ENCODE data around the gene ARF6. TPM values are rescaled to one million over a fixed set of nuclear protein-coding genes. Genes with fewer than 3 reads are reported as not detected.

ARF6 gene
- total RNA-seq = 100 to 1,000 TPM; 175 to 179 TPM

DNA sequence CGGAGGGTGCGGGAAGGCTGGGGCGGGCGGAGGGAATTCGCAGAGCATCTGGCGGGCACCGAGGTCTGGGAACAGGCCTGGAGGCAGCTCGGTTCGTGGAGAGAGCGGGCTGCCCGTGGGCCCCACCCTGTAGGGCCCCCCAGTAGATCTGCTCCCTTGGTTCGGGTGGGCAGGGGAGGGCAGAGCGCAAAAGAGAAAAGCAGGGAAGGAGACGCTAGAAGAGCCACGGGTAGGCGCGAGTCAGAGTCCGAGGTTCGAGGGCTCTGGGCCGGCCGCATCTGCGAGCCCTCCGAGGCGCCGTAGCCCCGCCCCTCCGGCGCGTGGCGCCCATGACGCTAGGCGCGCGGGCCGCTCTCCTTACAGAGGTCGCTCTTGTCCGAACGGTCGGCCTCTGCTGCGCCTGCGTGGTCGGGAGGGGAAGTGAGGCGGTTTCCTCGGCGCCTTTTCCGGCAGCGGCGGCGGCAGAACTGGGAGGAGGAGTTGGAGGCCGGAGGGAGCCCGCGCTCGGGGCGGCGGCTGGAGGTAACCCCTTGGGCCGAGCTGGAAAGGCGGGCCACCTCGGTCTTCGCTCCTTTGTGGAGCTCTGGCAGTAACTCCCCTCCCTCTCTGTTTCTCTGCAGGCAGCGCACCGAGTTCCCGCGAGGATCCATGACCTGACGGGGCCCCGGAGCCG, at the start of gene ARF6:
Gene ARF6, plus strand, starts transcription at position 447 of the 673 bp plus-strand sequence. CDS start 655 bp downstream, outside the sequence.

DNA sequence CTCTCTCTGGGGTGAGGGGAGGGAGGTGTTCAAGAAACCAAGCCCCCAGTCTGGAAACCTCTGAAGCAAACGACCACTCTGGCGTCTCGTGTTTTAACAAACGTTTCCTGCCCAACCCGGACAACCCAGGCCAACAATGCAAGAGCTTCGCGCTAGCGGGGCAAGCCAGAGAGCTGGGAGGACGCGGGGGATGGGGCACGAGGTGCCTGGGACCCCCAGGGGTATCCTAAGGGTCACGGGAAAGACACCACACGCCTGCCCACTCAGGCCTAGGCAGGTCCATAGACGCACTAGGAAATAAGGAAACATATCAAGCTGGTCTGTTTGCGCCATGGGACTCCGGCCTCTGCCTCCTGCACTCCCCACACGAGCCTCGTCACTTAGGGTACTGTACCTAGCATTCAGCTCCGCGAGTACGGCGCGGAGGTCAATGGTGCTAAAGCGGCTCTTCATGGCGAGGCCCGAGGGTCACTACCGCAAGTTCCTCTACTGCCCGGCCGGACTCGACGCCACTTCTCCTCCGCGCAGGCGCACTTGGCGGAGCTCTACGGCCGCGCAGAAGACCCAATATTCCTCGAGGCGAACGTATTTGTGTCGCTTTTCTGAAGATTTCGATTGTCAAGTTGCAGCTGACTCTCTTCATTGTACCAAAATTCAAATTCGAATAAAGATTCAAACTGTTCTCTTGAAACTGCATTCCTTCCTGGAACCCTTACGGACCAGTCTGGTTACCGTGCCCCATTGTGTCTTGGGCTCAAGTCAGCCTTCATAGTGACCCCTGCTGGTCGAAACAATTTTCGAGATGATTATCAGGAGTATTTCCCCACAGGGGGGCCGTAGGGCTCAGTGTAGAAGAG, 40.4 kb upstream of the ARF6 start, which contains the start of gene NEMF:
Gene NEMF, minus strand, starts transcription at position 488 of the 857 bp plus-strand sequence. Its CDS starts 35 bp downstream, at position 453.

Other genes with a start within 250 kb of the ARF6 start
- 10 to 100 TPM; 20.2 to 21.3 TPM for gene POLE2, start 204.9 kb upstream of the ARF6 start, total RNA-seq
- 1 to 10 TPM; 2.8 to 5.1 TPM for gene KLHDC1, start 200.0 kb upstream of the ARF6 start, total RNA-seq
- 10 to 100 TPM; 40.5 to 42.5 TPM for gene KLHDC2, start 124.9 kb upstream of the ARF6 start, total RNA-seq
- gene NEMF, start 40.3 kb upstream of the ARF6 start, total RNA-seq = 10 to 100 TPM; 74.0 to 81.5 TPM
- gene VCPKMT, start 223.5 kb downstream of the ARF6 start, total RNA-seq = 10 to 100 TPM in 1 of 2 experiments, 1 to 10 TPM in 1; 9.7 to 10.8 TPM